ENCODE measurements around the gene GRIFIN. TPM values are rescaled to one million over a fixed set of nuclear protein-coding genes. Genes with fewer than 3 reads are reported as not detected.

The GRIFIN gene
- polyA plus RNA-seq, 1 of the 3 experiments (the other 2 are of a cell fraction) = not detected

DNA sequence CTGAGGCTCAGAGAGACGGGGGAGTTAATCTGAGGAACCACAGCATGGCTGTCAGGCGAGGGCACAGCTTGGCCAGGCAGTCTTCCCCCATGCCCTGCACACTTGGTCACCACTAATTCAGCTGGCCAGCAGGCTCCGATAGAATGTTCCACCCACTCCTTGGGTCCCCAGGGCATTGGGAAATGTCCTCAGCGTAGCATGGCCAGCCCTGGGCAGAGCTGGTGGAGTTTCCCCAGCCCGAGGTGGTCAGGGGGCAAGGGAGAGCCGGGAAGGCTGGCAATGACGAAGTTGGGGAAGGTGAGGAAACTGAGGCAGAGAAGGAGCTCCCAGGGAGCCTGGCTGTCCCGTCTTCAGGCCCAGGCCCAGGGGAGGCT lies 12.1 kb upstream of the GRIFIN start:
- no peaks in the 10 kb centered on the region for H3K9me2 ChIP-seq
- no peak overlapping the region for H3K9ac ChIP-seq
- no peak overlapping the region for H3K4me3 ChIP-seq (ENCODE audit: low read depth in 2 of 2, low read length in 1 of 2)
- H3K4me2 ChIP-seq = no peak overlapping the region
- TF ChIP-seq, protein P1, sequence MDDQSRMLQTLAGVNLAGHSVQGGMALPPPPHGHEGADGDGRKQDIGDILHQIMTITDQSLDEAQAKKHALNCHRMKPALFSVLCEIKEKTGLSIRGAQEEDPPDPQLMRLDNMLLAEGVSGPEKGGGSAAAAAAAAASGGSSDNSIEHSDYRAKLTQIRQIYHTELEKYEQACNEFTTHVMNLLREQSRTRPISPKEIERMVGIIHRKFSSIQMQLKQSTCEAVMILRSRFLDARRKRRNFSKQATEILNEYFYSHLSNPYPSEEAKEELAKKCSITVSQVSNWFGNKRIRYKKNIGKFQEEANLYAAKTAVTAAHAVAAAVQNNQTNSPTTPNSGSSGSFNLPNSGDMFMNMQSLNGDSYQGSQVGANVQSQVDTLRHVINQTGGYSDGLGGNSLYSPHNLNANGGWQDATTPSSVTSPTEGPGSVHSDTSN (IDR thresholded peaks at IDR 0.05) = no peak
- TF ChIP-seq CHD2 (IDR thresholded peaks at IDR 0.05; ENCODE audit: low read length, partially characterized antibody) (no peak), YY1 (IDR thresholded peaks at IDR 0.05; ENCODE audit: low read depth) (no peak), GABPA (IDR thresholded peaks at IDR 0.05; ENCODE audit: low read depth) (no peak), TEAD4 (IDR thresholded peaks at IDR 0.05; ENCODE audit: borderline replicate concordance, insufficient read depth) (no peak), NFIC (IDR thresholded peaks at IDR 0.05; ENCODE audit: borderline replicate concordance) (no peak), FOXM1 (IDR thresholded peaks at IDR 0.05; ENCODE audit: low read depth) (no peak), EP300 (IDR thresholded peaks at IDR 0.05; ENCODE audit: borderline replicate concordance in 1 of 2, low read depth in 1 of 2, low read length in 1 of 2) (no peak), SIN3A (IDR thresholded peaks at IDR 0.05; ENCODE audit: borderline replicate concordance, low read depth, low read length) (no peak), TCF12 (IDR thresholded peaks at IDR 0.05) (no peak), RFX5 (IDR thresholded peaks at IDR 0.05; ENCODE audit: low read length) (no peak), JUND (IDR thresholded peaks at IDR 0.05) (no peak), MXI1 (IDR thresholded peaks at IDR 0.05; ENCODE audit: low read depth, low read length) (no peak), TAF1 (IDR thresholded peaks at IDR 0.05; ENCODE audit: borderline replicate concordance, low read depth, low read length) (no peak), SMC3 (IDR thresholded peaks at IDR 0.05; ENCODE audit: low read depth, low read length) (no peak)
- TF ChIP-seq, protein P2, sequence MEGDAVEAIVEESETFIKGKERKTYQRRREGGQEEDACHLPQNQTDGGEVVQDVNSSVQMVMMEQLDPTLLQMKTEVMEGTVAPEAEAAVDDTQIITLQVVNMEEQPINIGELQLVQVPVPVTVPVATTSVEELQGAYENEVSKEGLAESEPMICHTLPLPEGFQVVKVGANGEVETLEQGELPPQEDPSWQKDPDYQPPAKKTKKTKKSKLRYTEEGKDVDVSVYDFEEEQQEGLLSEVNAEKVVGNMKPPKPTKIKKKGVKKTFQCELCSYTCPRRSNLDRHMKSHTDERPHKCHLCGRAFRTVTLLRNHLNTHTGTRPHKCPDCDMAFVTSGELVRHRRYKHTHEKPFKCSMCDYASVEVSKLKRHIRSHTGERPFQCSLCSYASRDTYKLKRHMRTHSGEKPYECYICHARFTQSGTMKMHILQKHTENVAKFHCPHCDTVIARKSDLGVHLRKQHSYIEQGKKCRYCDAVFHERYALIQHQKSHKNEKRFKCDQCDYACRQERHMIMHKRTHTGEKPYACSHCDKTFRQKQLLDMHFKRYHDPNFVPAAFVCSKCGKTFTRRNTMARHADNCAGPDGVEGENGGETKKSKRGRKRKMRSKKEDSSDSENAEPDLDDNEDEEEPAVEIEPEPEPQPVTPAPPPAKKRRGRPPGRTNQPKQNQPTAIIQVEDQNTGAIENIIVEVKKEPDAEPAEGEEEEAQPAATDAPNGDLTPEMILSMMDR (IDR thresholded peaks at IDR 0.05) = no peak
- TF ChIP-seq, protein P3, sequence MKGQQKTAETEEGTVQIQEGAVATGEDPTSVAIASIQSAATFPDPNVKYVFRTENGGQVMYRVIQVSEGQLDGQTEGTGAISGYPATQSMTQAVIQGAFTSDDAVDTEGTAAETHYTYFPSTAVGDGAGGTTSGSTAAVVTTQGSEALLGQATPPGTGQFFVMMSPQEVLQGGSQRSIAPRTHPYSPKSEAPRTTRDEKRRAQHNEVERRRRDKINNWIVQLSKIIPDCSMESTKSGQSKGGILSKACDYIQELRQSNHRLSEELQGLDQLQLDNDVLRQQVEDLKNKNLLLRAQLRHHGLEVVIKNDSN (IDR thresholded peaks at IDR 0.05; ENCODE audit: borderline replicate concordance, low read depth) = no peak
- TF ChIP-seq, protein P4, sequence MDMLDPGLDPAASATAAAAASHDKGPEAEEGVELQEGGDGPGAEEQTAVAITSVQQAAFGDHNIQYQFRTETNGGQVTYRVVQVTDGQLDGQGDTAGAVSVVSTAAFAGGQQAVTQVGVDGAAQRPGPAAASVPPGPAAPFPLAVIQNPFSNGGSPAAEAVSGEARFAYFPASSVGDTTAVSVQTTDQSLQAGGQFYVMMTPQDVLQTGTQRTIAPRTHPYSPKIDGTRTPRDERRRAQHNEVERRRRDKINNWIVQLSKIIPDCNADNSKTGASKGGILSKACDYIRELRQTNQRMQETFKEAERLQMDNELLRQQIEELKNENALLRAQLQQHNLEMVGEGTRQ (IDR thresholded peaks at IDR 0.05; ENCODE audit: borderline replicate concordance, low read depth, low read length) = no peak
- TF ChIP-seq, protein P5, sequence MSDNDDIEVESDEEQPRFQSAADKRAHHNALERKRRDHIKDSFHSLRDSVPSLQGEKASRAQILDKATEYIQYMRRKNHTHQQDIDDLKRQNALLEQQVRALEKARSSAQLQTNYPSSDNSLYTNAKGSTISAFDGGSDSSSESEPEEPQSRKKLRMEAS (IDR thresholded peaks at IDR 0.05; ENCODE audit: low read depth) = no peak
- no peak overlapping the region for H2AFZ ChIP-seq (ENCODE audit: low read depth)
- H3K9me3 ChIP-seq = no peaks in the 10 kb centered on the region
- CTCF ChIA-PET = interaction anchor here (0.8 to 2.4 kb wide), 6 partner anchors 10 to 53 kb away, joined by 3 to 9 read pairs (median 5); no protein-coding TSS in a partner anchor
- POLR2A ChIA-PET = no interaction called here
- H3K36me3 ChIP-seq (replicated peaks in 1 of 2; ENCODE audit: control insufficient read depth in 1 of 2, insufficient read depth in 2 of 2, low read length in 1 of 2) = no peaks in the 10 kb centered on the region
- H3K27ac ChIP-seq (ENCODE audit: low read depth in 2 of 2, low read length in 1 of 2) = no peak overlapping the region
- DNase-seq = no peak
- H3K27me3 ChIP-seq (ENCODE audit: insufficient read depth) = no peaks in the 10 kb centered on the region
- H3K79me2 ChIP-seq (ENCODE audit: insufficient read depth) = no peaks in the 10 kb centered on the region
- WGBS (ENCODE audit: low lambda C conversion rate) = 73% methylated on average over 8 of the region's 8 CpGs
- peaks cover 2 to 3% of the 10 kb centered on the region in 2 experiments; a peak in 2 of 4 replicates for H3K4me1 ChIP-seq (ENCODE audit: control insufficient read depth in 1 of 2, insufficient read depth in 2 of 2, low read depth in 1 of 2, low read length in 1 of 2)
- no peaks in the 10 kb centered on the region for H3F3A ChIP-seq (replicated peaks; ENCODE audit: insufficient read depth)
- no peaks in the 10 kb centered on the region for H4K20me1 ChIP-seq (ENCODE audit: insufficient read depth)

All from SK-N-SH (cell line).